HG02763 (cell line): ENCODE measurements around the gene MS4A15.
"Not testable (repeated sequence)": the region's sequence is repeated elsewhere in the genome, so short reads cannot be mapped to it uniquely, and the experiment has no call there.

Source experiments
- ATAC-seq: cut with Tn5 transposase; IDR thresholded peaks from one replicate; pipeline ENCODE4 v1.9.1; 2021; ENCODE audit warnings: mild to moderate bottlenecking, moderate library complexity; ENCODE audit not compliant: unreplicated experiment

The MS4A15 gene

DNA sequence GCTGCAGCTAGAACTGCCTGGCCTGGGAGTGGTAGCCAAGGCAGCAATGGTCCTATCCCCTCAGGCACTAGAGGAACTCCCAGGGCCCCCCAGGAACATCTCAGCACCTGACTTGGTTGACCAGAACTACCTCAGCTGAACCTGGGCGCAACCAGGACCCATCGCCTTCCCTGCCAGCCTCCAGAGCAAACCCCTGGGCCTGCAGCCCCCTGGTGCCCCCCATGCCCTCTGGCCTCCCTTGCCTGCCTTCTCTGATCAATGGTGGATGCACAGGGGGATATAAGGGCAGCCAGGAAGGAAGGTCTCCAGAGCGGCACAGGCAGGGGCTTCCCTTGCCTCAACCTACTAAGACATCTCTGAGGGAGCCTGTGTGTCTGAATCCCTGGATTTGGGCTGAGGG is 42.0 kb downstream of the MS4A15 start:
- ATAC-seq, result no peak

GRCh38 chr11:60801194-60801593 is 44.5 kb downstream of the MS4A15 start:
- no peak for ATAC-seq

DNA sequence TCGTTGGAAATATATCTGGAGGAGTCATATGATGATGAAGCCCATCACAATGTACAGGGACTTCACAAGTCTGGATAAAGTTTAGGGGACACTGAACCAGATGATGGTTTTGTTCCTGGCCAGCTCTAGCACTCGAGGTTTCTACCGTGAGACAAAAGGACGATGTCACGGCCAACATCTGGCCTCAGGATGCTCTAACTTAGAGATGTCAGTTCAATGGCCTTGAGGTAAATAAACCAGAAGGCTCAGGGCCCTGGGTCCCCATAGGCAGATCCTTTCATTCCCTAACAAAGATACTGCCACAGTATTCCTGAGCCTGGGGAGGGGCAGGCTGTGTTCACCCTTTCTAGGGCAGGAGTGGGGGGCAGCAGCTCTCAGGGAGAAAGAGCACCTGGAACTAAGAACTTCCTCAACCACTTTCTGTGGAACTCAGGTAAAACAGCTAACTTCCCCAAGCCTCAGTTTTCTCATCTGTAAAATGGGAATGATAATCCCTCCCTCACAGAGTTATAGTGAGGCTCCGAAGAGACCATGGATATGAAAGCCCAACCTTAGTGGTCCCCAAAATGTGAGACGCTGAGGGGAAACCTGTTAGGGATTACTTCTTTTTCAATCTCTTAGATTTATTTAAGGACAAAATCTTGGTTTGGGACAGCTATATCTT is 46.7 kb downstream of the MS4A15 start:
- ATAC-seq, result no peak

- no peak for ATAC-seq
Observed at GRCh38 chr11:60809249-60809648, 52.6 kb downstream of the MS4A15 start.

DNA sequence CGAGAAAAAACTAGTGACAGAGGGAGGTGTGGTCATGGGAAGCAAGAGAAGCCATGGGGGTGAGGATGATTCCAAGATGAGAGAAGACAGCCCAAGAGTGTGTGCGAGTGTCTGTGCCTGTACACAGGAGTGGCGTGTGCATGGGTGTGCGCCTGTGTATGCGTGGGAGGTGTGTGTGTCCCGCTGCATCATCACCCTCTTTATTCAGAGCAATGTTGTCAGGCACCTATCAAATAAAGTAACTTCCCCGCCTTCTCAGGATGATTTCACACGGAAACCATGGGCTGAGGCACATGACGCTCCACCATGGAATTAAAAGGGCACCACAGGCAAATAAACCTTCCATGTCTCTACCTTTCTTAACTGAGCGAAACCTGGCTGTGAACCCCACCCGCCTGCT is 53.0 kb downstream of the MS4A15 start:
- no peak for ATAC-seq

DNA sequence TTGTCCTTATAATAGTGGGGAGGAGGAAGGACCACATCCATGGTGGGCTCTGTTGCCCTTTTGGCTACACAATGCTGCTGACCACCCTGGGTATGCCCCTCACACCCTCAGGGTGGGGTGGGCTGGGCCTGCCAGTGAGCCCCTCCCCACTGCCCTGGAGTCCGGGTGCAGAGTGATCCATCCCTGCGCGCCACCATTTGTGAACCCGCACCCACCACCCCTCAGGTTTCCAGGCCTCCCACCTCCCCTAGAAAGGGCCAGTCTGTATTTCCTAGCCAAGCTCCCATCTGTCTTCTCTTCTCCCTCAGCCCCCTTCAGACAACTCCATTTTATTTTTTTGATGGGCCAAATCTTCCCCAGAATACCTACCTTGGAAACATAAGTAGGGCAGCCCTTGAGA is 53.5 kb downstream of the MS4A15 start:
- ATAC-seq, result no peak

- ATAC-seq, result no peak
Observed at GRCh38 chr11:60810569-60810968, 53.9 kb downstream of the MS4A15 start.

DNA sequence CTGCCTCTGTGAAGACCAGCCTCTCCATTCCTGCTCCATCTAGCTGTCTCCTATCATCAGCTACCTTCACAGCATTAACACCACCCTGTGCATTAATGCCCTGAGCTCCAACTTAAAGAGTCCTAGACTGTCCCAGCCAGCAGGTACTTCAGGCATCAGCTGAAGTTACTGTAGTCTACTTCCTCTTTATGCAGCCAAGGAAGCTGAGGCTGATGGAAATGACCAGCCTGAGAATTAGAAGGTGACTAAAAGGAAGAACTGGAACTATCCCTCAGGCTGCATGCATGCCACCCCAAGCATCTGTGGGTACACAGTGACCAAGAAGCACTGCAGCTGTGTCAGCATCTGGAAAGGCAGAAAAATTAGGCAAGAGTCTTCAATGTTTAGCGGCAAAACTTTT is 56.7 kb downstream of the MS4A15 start:
- ATAC-seq, result no peak

GRCh38 chr11:60814112-60814511 is 57.4 kb downstream of the MS4A15 start:
- ATAC-seq, result no peak

GRCh38 chr11:60816590-60817157 is 60.0 kb downstream of the MS4A15 start:
- ATAC-seq, result no peak

- no peak for ATAC-seq
Observed at GRCh38 chr11:60818057-60818456, 61.4 kb downstream of the MS4A15 start.

DNA sequence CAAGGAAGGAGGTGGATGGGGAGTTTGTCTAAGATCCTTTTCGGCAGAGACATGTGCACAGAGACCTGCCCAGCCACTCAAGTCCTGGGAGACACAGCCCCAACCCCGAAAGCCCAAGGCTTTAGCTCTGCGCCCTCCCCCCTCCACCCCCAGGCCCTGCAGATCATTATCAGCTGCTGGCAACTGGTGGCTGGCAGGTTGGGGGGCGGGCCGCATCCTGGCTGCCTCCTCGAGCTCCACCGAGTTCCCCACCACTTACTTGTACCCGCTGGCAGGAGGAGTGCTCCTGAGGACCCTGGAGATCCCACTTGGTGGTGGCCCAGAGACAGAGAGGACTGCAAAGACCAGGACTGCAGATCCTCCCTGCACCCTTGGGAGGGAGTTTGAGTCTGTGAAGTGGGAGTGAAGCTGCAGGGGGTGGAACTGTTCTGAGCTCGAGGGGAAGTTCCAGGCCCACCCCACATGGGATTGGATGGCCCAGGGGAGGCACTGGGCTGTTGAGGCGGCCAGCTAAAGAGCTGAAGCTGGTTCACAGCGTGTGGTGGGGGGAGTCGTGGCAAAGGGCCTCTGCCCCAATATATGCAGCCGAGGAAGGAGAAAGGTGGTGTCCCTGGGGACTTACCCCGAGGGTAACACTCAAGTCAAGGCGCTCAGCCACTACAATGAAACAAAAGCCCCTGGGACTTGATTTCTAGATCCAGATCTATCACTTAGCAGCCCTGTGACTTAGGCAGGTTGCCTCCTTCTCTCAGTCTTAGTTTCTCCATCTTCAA is 65.3 kb downstream of the MS4A15 start:
- no peak for ATAC-seq

DNA sequence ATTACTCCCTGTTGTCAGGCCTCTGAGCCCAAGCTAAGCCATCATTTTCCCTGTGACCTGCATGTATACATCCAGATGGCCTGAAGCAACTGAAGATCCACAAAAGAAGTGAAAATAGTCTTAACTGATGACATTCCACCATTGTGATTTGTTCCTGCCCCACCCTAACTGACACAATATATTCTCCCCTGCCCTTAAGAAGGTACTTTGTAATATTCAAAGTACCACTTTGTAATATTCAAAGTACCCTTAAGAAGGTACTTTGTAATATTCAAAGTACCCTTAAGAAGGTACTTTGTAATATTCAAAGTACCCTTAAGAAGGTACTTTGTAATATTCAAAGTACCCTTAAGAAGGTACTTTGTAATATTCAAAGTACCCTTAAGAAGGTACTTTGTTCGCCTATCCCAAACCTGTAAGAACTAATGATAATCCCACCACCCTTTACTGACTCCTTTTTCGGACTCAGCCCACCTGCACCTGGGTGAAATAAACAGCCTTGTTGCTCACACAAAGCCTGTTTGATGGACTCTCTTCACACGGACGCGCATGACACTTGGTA is 67.2 kb downstream of the MS4A15 start:
- ATAC-seq, result not testable (repeated sequence)

GRCh38 chr11:60825118-60825517 is 68.5 kb downstream of the MS4A15 start:
- ATAC-seq, result no peak

DNA sequence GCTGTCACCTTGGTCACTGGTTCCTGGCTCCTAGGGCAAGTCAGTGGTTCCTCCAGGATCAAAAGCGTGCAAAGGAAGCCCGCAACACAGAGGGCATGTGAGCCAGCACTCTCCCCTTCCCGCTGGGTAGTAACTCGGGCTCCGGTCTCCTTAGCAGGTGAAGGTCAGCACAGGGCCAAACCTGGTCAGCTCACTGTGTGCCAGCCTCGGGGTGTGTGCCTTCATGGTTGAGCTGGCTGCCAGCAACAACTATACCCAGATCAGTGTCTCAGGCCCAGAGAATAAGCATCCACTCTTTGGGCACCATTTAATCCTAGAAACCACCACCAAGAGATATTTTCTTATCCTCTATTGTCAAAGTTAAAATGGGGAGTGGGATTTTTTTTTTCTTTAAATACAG is 69.1 kb downstream of the MS4A15 start:
- ATAC-seq, result no peak
